ENCODE measurements around the gene CDC42BPA. TPM values are rescaled to one million over a fixed set of nuclear protein-coding genes. Genes with fewer than 3 reads are reported as not detected.

CDC42BPA gene
- total RNA-seq, 1 donor from 2014 or later = 2.5 TPM

GRCh38 chr1:227214207-227214606 lies 104.1 kb downstream of the CDC42BPA start:
- intact Hi-C loops (cut with micrococcal nuclease) = no loop called here

- intact Hi-C loops (cut with micrococcal nuclease) = no loop called here
These were observed 104.9 kb downstream of the CDC42BPA start for GRCh38 chr1:227213426-227213825.

- intact Hi-C loops (cut with micrococcal nuclease) = no loop called here
These were observed 106.1 kb downstream of the CDC42BPA start for GRCh38 chr1:227212164-227212563.

- intact Hi-C loops (cut with micrococcal nuclease) = no loop called here
These were observed 107.7 kb downstream of the CDC42BPA start for GRCh38 chr1:227210604-227211003.

GRCh38 chr1:227197064-227197463 lies 121.2 kb downstream of the CDC42BPA start:
- intact Hi-C loops (cut with micrococcal nuclease) = no loop called here

GRCh38 chr1:227192163-227192562 lies 126.1 kb downstream of the CDC42BPA start:
- intact Hi-C loops (cut with micrococcal nuclease) = no loop called here

GRCh38 chr1:227191607-227192006 lies 126.7 kb downstream of the CDC42BPA start:
- intact Hi-C loops (cut with micrococcal nuclease) = no loop called here

GRCh38 chr1:227190321-227190720 lies 128.0 kb downstream of the CDC42BPA start:
- intact Hi-C loops (cut with micrococcal nuclease) = no loop called here

GRCh38 chr1:227185291-227185690 lies 133.0 kb downstream of the CDC42BPA start:
- intact Hi-C loops (cut with micrococcal nuclease) = no loop called here

- intact Hi-C loops (cut with micrococcal nuclease) = no loop called here
These were observed 136.3 kb downstream of the CDC42BPA start for GRCh38 chr1:227182012-227182411.

- intact Hi-C loops (cut with micrococcal nuclease) = no loop called here
These were observed 142.7 kb downstream of the CDC42BPA start for GRCh38 chr1:227175611-227176010.

GRCh38 chr1:227174164-227174563 lies 144.1 kb downstream of the CDC42BPA start:
- intact Hi-C loops (cut with micrococcal nuclease) = no loop called here

- intact Hi-C loops (cut with micrococcal nuclease) = no loop called here
These were observed 147.7 kb downstream of the CDC42BPA start for GRCh38 chr1:227170361-227171166.

- intact Hi-C loops (cut with micrococcal nuclease) = no loop called here
These were observed 148.9 kb downstream of the CDC42BPA start for GRCh38 chr1:227169343-227169742.

- intact Hi-C loops (cut with micrococcal nuclease) = no loop called here
These were observed 150.8 kb downstream of the CDC42BPA start for GRCh38 chr1:227167276-227168101.

- intact Hi-C loops (cut with micrococcal nuclease) = no loop called here
These were observed 151.7 kb downstream of the CDC42BPA start for GRCh38 chr1:227166559-227166958.

- intact Hi-C loops (cut with micrococcal nuclease) = no loop called here
These were observed 156.8 kb downstream of the CDC42BPA start for GRCh38 chr1:227161470-227161869.

GRCh38 chr1:227156520-227156919 lies 161.8 kb downstream of the CDC42BPA start:
- intact Hi-C loops (cut with micrococcal nuclease) = no loop called here

GRCh38 chr1:227155688-227156087 lies 162.6 kb downstream of the CDC42BPA start:
- intact Hi-C loops (cut with micrococcal nuclease) = no loop called here

- intact Hi-C loops (cut with micrococcal nuclease) = no loop called here
These were observed 163.3 kb downstream of the CDC42BPA start for GRCh38 chr1:227155004-227155403.

- intact Hi-C loops (cut with micrococcal nuclease) = no loop called here
These were observed 165.8 kb downstream of the CDC42BPA start for GRCh38 chr1:227152525-227152924.

GRCh38 chr1:227140376-227140775 lies 177.9 kb downstream of the CDC42BPA start:
- intact Hi-C loops (cut with micrococcal nuclease) = no loop called here
